SK-N-DZ (cell line): Measurements from ENCODE around the gene KIAA1191. TPM values are rescaled to one million over a fixed set of nuclear protein-coding genes. Genes with fewer than 3 reads are reported as not detected.
"Not testable (repeated sequence)": the region's sequence is repeated elsewhere in the genome, so short reads cannot be mapped to it uniquely, and the experiment has no call there.

Experiments used
- DNase-seq: peaks from one replicate; pipeline ENCODE4 v3.0.0-alpha.2; 2015; ENCODE audit warnings: low spot score
- polyA plus RNA-seq, 2 experiments: library from polyadenylated mRNA; depleted of rRNA; stranded (reverse); fragments of >200 nt; gene quantifications; 2 replicates each; pipeline ENCODE4 v1.2.3, GENCODE V29; 2014

KIAA1191 gene
- 83.3 and 85.1 TPM in 2 replicates for polyA plus RNA-seq (2014; cell fraction: cytosol; rRNA removed)
- 39.4 and 42.5 TPM in 2 replicates for polyA plus RNA-seq (2014; cell fraction: nucleus; rRNA removed)

GRCh38 chr5:176361437-176362232 lies at the start of gene KIAA1191:
Gene KIAA1191, minus strand, starts transcription at chr5:176361764. Its CDS starts 2,256 bp downstream, at chr5:176359508.
- peak; percentile 90 for DNase-seq

DNA sequence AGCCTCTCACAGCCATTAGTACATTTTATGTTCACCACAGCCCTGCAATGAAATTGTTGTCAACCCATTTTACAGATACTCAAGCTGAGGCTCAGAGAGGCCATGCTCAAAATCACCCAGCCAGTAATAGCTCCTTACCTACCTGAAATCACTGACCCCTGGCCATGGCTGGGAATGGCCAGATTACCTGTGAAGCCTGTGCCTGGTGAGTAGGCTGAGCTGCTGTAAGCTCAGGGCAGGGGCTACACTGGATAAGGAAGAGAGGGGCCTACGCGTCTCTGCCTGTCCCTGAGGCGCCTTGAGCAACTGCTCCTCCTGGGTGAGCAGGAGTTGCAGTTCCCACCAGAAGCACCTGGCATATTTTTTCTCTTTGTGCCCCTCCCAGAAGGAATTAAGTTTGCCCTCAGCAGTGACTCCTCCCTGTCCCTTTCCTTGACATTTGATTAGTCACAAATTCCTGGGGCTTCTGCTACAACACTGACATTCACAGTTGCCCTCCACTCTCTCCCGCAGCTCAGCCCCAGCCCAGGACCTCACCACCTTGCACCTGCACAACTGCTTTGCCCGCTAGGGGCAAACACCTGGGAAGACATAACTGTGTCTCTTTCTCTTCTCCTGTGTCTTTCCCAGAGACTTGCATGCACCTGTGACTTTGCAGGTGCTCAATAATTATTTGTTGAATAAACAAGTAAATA lies 49.1 kb upstream of the KIAA1191 start:
- no peak for DNase-seq

DNA sequence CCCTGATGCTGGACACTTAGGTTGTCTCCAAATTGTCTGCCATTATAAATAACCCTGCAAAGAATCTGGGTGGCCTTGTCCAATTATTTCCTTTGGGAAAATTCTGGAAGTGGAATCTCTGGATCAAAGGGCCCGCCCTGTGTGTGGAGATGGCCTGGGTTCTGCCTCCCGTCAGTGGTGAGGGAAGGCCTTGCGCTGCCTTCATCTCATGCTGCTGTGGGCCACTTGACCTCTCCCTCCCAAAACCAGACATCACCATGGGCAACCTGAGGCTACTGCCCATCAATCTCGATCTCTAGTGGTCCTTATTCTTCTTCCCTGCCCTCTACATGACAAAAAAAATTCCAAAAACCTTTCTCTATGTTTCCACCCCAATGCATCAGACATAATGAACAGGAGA lies 48.2 kb upstream of the KIAA1191 start:
- DNase-seq: no peak

DNA sequence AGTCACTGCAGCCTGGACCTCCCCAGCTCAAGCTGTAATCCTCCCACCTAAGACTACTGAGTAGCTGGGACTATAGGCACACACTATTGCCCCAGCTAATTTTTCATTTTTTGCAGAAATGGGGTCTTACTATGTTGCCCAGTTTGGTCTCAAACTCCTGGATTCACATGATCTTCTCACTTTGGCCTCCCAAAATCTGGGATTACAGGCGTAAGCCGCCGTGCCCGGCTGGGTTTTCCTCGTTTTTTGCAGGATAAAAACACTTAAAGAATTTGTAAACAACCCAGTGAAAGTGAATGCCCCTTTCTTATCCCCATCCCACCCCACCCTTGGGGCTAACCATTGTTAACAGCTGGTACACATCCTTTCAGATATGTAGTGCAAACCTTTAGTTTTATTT lies 47.0 kb upstream of the KIAA1191 start:
- DNase-seq: no peak

DNA sequence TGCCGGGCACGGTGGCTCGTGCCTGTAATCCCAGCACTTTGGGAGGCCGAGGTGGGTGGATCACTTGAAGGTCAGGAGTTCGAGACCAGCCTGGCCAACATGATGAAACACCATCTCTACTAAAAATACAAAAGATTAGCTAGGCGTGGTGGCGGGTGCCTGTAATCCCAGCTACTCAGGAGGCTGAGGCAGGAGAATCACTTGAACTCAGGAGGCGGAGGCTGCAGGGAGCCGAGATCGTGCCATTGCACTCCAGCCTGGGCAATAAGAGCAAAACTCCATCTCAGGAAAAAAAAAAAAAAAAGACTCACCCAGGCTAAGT lies 46.6 kb upstream of the KIAA1191 start:
- DNase-seq: not testable (repeated sequence)

- DNase-seq: no peak
Measured at GRCh38 chr5:176407456-176408251, 46.1 kb upstream of the KIAA1191 start.

- no peak for DNase-seq
Measured at GRCh38 chr5:176406436-176407052, 45.0 kb upstream of the KIAA1191 start.

- DNase-seq: no peak
Measured at GRCh38 chr5:176405656-176406435, 44.3 kb upstream of the KIAA1191 start.

DNA sequence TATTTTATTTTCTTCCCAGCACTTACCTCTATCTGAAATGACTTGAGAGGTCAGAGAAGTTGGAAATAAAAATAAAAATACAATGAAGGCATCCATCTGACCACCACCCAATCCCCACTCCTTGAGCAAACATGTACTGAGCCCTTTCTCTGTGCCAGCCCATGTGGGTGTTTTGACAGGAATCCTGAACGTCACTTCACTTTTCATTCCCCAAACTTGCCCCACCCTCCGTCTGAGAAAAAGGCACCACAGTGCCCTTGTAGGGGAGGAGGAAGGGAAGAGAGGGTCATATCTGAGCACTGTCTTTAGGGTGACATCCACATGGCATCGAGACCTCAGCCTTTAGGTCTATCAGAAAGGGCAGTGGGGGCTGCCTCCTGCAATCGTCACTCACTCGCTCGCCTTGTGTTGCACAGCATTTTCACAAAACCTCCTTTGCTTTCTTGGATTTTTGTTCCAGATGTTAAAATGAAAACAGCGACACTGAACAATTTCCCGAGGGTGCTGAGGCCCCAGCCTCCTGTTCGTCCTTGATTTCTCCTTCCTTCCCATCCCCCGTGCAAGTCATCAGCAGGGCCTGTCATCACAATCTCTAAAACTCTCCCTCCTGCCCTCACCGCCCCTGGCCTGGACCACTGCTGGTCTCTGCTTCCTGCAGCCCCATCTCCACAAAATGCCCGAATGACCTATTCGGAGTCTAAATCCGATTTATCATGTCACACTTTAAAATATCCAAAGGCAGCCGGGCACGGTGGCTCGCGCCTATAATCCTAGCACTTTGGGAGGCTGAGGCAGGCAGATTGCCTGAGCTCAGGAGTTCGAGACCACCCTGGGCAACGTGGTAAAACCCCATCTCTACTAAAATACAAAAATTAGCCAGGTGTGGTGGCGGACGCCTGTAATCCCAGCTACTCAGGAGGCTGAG lies 40.0 kb upstream of the KIAA1191 start:
- DNase-seq: no peak

GRCh38 chr5:176400382-176401156 lies 39.0 kb upstream of the KIAA1191 start:
- DNase-seq: no peak

GRCh38 chr5:176397736-176398420 lies 36.3 kb upstream of the KIAA1191 start:
- DNase-seq: no peak

DNA sequence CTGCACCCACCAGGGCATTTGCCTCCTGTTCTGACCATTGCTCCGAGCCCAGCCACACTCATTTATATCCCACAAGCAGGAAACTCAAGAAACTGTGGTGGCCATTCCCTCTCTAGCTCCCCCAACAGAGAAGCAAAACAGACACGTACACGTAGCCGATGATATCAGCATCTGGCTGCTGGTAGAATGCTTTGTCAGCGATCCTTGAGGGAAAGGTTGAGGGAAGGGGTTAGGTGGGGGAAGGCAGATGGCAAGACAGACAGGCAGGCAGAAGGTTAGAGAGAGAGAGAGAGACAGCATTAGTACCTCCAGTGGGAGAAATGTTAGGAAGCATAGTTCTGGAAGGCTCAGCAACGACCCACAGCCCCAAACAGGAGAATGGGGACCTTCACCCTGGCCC lies 34.8 kb upstream of the KIAA1191 start:
- DNase-seq: peak; percentile 75

- DNase-seq: no peak
Measured at GRCh38 chr5:176394881-176395675, 33.5 kb upstream of the KIAA1191 start.

GRCh38 chr5:176394096-176394495 lies 32.5 kb upstream of the KIAA1191 start:
- no peak for DNase-seq

DNA sequence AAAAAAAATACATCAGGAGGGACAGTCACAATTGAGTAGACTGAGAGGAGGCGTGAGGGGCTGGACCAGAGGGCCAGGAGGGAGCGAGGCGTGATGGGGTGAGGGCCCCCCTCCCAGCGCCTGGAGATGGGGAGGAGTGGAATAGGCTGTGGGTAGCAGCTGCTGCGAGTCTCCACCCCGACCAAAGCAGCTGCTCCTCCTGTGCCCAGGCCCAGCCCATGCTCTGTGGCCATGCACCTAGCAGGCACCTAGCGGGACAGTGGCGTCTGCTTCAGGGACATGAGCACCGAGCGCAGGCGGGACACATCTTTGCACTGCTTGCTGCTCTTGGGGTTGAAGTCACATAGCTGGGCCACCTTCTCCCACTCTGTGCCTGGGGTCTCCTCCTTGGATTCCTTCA lies 31.0 kb upstream of the KIAA1191 start:
- DNase-seq: no peak

- DNase-seq: no peak
Measured at GRCh38 chr5:176391999-176392398, 30.4 kb upstream of the KIAA1191 start.

DNA sequence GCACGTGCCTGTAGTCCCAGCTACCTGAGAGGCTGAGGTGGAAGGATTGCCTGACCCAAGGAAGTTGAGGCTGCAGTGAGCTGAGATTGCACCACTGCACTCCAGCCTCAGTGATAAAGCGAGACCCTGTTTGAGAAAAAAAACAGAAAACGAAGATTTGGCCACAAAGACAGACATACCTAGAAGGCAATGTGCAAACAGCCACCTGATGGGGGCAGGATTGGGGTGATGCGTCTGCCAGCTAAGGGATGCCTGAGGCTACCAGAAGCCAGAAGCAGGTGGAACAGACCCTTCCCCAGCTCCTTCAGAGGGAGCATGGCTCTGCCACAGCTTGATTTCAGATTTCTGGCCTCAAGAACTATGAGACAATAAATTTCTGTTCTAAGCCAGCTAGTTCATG lies 29.9 kb upstream of the KIAA1191 start:
- DNase-seq: no peak
